Vagina (tissue), 2 donors: Measurements from ENCODE around the gene ACTN4. TPM values are rescaled to one million over a fixed set of nuclear protein-coding genes. Genes with fewer than 3 reads are reported as not detected.

Experiments
- DNase-seq, 2 donors: peaks; one replicate each; pipeline ENCODE4 v3.0.0-alpha.2; 2017; ENCODE audit errors: extremely low spot score in 2 of 2
- H3K27ac ChIP-seq: fragments of 200-600 bp; sonication (generic); one replicate; pipeline ENCODE4 v1.5.1; 2019
- H3K27me3 ChIP-seq: fragments of 200-600 bp; sonication (generic); one replicate; pipeline ENCODE4 v1.5.1; 2019
- H3K36me3 ChIP-seq, 2 donors: fragments of 200-600 bp; sonication (generic); one replicate each; pipeline ENCODE4 v1.5.1; 2017 to 2019
- H3K4me1 ChIP-seq: fragments of 200-600 bp; sonication (generic); one replicate; pipeline ENCODE4 v1.5.1; 2019
- H3K4me3 ChIP-seq, 2 donors: fragments of 200-600 bp; sonication (generic); 1 replicate in 1 of 2; 2 replicates in 1 of 2; pipeline ENCODE4 v1.5.1; 2016 to 2019
- H3K9me3 ChIP-seq: fragments of 200-600 bp; sonication (generic); one replicate; pipeline ENCODE4 v1.5.1; 2019
- POLR2A ChIP-seq, 2 donors: fragments of 450-650 bp; IDR thresholded peaks; one replicate each; pipeline ENCODE4 v1.6.1; 2017; ENCODE audit warnings: antibody characterized with exemption in 2 of 2, mild to moderate bottlenecking in 2 of 2, moderate library complexity in 2 of 2
- POLR2AphosphoS5 ChIP-seq, 2 donors: sonication (generic); formaldehyde crosslinking; IDR thresholded peaks; one replicate each; pipeline ENCODE4 v1.9.0; 2017; ENCODE audit warnings: antibody characterized with exemption in 2 of 2, mild to moderate bottlenecking in 2 of 2, low read depth in 1 of 2; ENCODE audit not compliant: insufficient read depth in 1 of 2
- intact Hi-C: fragments of 100-400 bp; cut with DNase I; formaldehyde crosslinking; loops from one replicate; pipeline ENCODE4 v1.15.1; 2023
- total RNA-seq: library from RNA; depleted of rRNA; stranded (reverse); fragments of >200 nt; gene quantifications from one replicate; pipeline ENCODE4 v1.2.3, GENCODE V29; 2016
- TF ChIP-seq, protein P1 (sequence below), 3 experiments: fragments of 450-650 bp in 2 of 3; fragments of 200-600 bp in 1 of 3; sonication (generic) in 1 of 3; IDR thresholded peaks; one replicate each; pipeline ENCODE4 v1.5.1; 2017 to 2019; ENCODE audit warnings: antibody characterized with exemption in 3 of 3, mild to moderate bottlenecking in 2 of 3, moderate library complexity in 2 of 3

The ACTN4 gene
- total RNA-seq, 1 donor from 2014 or later: 513 TPM

DNA sequence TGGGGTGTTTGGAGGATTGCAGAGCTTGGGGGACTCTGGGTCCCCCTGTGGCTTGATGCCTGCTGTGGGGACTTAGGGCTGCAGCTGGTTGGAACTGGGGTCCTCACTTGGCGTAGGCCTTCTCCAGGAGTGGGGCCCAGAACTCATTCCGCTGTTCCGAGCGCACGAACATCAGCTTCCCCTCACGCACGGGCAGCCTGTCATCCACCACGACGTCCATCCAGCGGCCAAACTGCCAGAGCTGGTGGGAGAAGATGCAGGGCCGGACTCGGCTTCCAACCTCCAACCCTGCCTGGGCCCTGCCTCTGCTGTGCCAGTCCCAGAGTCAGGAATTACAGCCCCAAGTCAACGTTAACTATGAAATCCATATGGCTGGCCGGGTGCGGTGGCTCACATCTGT is 94.2 kb downstream of the ACTN4 start:
- Histone ChIP-seq H3K27me3 (no peaks in the 10 kb centered on the region), H3K36me3 (no peaks in the 10 kb centered on the region), H3K27ac (no peak overlapping the region), H3K4me3 (no peak overlapping the region), H3K4me1 (peaks cover 17% of the 10 kb centered on the region), H3K9me3 (no peaks in the 10 kb centered on the region)
- no peak for TF ChIP-seq POLR2AphosphoS5 (IDR thresholded peaks at IDR 0.05; ENCODE audit: insufficient read depth in 1 of 2, low read depth in 1 of 2)
- no peak for TF ChIP-seq POLR2A (IDR thresholded peaks at IDR 0.05)
- TF ChIP-seq, protein P1, sequence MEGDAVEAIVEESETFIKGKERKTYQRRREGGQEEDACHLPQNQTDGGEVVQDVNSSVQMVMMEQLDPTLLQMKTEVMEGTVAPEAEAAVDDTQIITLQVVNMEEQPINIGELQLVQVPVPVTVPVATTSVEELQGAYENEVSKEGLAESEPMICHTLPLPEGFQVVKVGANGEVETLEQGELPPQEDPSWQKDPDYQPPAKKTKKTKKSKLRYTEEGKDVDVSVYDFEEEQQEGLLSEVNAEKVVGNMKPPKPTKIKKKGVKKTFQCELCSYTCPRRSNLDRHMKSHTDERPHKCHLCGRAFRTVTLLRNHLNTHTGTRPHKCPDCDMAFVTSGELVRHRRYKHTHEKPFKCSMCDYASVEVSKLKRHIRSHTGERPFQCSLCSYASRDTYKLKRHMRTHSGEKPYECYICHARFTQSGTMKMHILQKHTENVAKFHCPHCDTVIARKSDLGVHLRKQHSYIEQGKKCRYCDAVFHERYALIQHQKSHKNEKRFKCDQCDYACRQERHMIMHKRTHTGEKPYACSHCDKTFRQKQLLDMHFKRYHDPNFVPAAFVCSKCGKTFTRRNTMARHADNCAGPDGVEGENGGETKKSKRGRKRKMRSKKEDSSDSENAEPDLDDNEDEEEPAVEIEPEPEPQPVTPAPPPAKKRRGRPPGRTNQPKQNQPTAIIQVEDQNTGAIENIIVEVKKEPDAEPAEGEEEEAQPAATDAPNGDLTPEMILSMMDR (IDR thresholded peaks at IDR 0.05): no peak
- intact Hi-C loops: no loop called here
- no peak for DNase-seq

DNA sequence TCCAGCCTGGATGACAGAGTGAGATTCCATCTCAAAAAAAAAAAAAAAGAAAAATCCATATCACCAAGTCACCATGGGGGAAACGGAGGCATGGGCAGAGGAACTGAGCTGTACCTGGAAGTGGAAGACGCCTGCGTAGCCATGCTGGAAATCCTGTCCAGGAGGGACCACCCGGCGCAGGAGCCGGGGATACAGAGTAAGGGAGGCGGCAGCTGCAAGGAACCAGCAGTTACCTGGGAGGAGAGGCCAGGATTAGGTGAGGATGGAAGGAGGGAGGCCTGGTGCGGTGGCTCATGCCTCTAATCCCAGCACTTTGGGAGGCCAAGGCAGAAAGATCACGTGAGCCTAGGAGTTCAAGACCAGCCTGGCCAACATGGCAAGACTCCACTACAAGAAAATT is 94.8 kb downstream of the ACTN4 start:
- H3K9me3 ChIP-seq: no peaks in the 10 kb centered on the region
- H3K4me1 ChIP-seq: peaks cover 12% of the 10 kb centered on the region
- H3K27ac ChIP-seq: no peak overlapping the region
- H3K4me3 ChIP-seq: no peak overlapping the region
- no peaks in the 10 kb centered on the region for H3K27me3 ChIP-seq
- intact Hi-C loops: no loop called here
- DNase-seq: no peak
- H3K36me3 ChIP-seq: no peaks in the 10 kb centered on the region
- TF ChIP-seq, protein P1 (IDR thresholded peaks at IDR 0.05): no peak
- TF ChIP-seq POLR2A (IDR thresholded peaks at IDR 0.05): no peak
- no peak for TF ChIP-seq POLR2AphosphoS5 (IDR thresholded peaks at IDR 0.05; ENCODE audit: insufficient read depth in 1 of 2, low read depth in 1 of 2)

DNA sequence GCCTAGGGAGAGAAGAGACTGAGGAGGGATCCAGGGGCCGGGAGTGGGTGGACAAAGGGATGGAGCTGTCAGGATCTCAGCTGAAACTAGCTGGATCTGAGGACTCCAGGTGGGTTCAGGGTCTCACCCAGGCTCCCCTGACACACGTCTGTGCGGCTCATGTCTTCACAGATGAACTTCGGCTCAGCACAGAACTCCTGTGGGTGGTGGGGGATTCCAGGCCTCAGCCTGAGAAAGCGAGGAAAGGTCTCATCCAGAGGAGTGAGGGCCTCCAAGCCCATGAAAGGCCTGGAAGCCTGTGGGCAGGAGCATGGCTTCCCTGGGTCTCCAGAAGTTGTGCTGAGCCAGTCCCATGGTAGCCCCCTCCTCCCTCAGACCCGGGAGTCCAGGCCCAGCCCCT is 95.5 kb downstream of the ACTN4 start:
- TF ChIP-seq POLR2AphosphoS5 (IDR thresholded peaks at IDR 0.05; ENCODE audit: insufficient read depth in 1 of 2, low read depth in 1 of 2) (no peak), POLR2A (IDR thresholded peaks at IDR 0.05) (no peak)
- TF ChIP-seq, protein P1 (IDR thresholded peaks at IDR 0.05): no peak

DNA sequence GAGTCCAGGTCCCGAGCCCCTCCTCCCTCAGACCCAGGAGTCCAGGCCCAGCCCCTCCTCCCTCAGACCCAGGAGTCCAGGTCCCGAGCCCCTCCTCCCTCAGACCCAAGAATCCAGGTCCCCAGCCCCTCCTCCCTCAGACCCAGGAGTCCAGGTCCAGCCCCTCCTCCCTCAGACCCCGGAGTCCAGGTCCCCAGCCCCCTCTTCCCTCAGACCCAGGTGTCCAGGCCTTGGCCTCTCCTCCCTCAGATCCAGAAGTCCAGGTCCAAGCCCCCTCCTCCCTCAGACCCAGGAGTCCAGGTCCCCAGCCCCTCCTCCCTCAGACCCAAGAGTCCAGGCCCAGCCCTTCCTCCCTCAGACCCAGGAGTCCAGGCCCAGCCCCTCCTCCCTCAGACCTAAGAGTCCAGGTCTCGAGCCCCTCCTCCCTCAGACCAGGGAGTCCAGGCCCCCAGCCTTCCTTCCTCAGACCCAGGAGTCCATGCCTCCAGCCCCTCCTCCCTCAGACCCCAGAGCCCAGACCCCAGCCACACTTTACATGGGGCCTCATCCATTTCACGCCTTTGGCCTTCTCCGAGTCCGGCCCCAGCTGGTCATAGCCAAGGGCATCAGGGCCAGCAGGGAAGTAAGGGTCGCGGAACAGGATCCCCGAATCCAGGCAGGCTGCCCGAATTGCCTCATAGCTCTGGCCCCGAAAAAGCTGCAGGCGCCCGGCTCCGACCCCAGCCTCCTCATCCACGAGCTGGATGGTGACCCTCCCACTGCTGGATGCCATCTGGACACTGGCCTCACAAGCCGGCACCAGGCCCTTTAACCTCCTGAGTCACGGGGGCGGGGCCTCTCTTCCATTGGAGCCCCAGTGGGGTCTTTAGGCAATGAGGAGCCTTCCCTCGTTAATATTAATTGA is 96.2 kb downstream of the ACTN4 start:
- no peaks in the 10 kb centered on the region for H3K9me3 ChIP-seq
- no peak overlapping the region for H3K27ac ChIP-seq
- H3K27me3 ChIP-seq: no peaks in the 10 kb centered on the region
- intact Hi-C loops: no loop called here
- H3K4me3 ChIP-seq: no peak overlapping the region
- no peak for TF ChIP-seq POLR2AphosphoS5 (IDR thresholded peaks at IDR 0.05; ENCODE audit: insufficient read depth in 1 of 2, low read depth in 1 of 2)
- no peak for TF ChIP-seq POLR2A (IDR thresholded peaks at IDR 0.05)
- TF ChIP-seq, protein P1 (IDR thresholded peaks at IDR 0.05): no peak
- H3K4me1 ChIP-seq: peaks cover 9% of the 10 kb centered on the region
- H3K36me3 ChIP-seq: no peaks in the 10 kb centered on the region
- DNase-seq: no peak

More for the DNA sequence above, 95.5 kb downstream of the ACTN4 start:
- Histone ChIP-seq H3K9me3 (no peaks in the 10 kb centered on the region), H3K4me3 (no peak overlapping the region), H3K27me3 (no peaks in the 10 kb centered on the region), H3K36me3 (no peaks in the 10 kb centered on the region), H3K27ac (no peak overlapping the region), H3K4me1 (peaks cover 9% of the 10 kb centered on the region)
- intact Hi-C loops: no loop called here
- DNase-seq: no peak

DNA sequence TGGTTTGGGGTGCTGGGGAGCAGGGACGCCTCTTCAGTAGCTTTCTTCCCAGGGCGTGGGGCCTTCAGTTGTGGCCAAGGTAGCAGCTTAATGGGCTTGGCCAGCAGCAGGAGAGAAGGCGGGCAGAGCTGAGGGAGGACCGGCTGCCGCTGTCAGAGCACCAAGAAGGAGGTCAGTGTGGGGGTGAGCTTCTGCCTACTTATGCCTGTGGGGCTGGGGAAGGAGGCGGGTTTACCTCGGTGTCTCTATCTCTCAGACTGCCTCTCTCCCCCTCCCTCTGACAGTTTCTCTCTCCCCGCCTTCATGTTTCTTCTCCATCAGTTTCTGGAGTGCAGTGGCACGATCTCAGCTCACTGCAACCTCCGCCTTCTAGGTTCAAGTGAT is 96.8 kb downstream of the ACTN4 start, which contains the start of gene CAPN12:
Gene CAPN12, minus strand, starts transcription at position 177 of the 384 bp plus-strand sequence. CDS start 309 bp downstream, outside the sequence.
- intact Hi-C loops: no loop called here
- peaks cover 9% of the 10 kb centered on the region for H3K4me1 ChIP-seq
- no peak for TF ChIP-seq POLR2A (IDR thresholded peaks at IDR 0.05)
- TF ChIP-seq POLR2AphosphoS5 (IDR thresholded peaks at IDR 0.05; ENCODE audit: insufficient read depth in 1 of 2, low read depth in 1 of 2): no peak
- TF ChIP-seq, protein P1 (IDR thresholded peaks at IDR 0.05): no peak
- no peak within 1 kb of the TSS for H3K4me3 ChIP-seq
- H3K36me3 ChIP-seq: no peaks in the 10 kb centered on the region
- DNase-seq: no peak
- no peaks in the 10 kb centered on the region for H3K9me3 ChIP-seq
- H3K27ac ChIP-seq: no peak within 1 kb of the TSS
- H3K27me3 ChIP-seq: no peaks in the 10 kb centered on the region
